GM10266 (cell line): ENCODE results near the gene PLET1.

Experiments used
- DNase-seq: peaks from one replicate; pipeline ENCODE4 v3.0.0; 2012; ENCODE audit errors: extremely low spot score
- TF ChIP-seq, protein P1 (sequence below): IDR thresholded peaks from 2 replicates; pipeline ENCODE4 v1.5.1; 2012; ENCODE audit warnings: mild to moderate bottlenecking, low read depth; ENCODE audit not compliant: control insufficient read depth, insufficient read depth; ENCODE audit errors: missing control alignments

The PLET1 gene

DNA sequence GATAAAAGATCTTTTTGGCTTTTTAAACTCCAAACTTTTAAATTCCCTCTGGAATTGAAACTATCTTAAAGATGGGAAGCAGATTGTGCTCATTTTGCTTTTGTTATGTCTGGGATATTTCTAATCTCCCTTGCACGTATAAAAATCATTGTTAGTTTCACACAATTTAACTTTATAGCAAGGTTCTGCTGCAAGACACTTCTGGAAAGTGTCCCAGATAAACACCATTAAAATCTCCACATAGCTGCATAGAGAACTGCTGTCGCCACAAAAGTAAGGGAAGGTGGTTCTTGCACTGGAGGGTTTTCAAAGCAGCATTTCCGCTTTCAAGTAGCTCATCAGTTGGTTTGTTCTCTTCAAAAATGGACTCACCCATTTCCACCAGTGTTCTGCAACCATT lies 22.6 kb downstream of the PLET1 start:
- TF ChIP-seq, protein P1, sequence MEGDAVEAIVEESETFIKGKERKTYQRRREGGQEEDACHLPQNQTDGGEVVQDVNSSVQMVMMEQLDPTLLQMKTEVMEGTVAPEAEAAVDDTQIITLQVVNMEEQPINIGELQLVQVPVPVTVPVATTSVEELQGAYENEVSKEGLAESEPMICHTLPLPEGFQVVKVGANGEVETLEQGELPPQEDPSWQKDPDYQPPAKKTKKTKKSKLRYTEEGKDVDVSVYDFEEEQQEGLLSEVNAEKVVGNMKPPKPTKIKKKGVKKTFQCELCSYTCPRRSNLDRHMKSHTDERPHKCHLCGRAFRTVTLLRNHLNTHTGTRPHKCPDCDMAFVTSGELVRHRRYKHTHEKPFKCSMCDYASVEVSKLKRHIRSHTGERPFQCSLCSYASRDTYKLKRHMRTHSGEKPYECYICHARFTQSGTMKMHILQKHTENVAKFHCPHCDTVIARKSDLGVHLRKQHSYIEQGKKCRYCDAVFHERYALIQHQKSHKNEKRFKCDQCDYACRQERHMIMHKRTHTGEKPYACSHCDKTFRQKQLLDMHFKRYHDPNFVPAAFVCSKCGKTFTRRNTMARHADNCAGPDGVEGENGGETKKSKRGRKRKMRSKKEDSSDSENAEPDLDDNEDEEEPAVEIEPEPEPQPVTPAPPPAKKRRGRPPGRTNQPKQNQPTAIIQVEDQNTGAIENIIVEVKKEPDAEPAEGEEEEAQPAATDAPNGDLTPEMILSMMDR, result no peak
- DNase-seq, result no peak

DNA sequence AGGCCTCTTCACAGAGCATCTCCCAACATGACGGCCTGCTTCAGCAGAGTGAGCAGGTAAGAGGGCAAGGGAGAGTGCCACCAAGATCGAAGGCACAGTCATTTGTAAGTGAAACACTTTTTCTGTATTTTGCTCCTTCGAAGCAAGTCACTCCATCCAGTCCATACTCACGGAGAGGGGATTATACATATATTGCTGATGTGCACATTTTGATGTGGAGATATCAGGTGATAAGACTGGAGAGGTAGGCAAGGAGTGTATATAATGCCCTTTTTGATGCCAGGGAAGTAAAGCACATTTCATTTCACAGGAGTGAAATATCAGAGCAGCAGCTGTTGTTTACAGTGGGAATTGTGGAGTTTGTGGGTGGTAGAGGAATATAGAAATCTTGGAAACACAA lies 23.2 kb downstream of the PLET1 start:
- DNase-seq, result no peak
- TF ChIP-seq, protein P1, result no peak

DNA sequence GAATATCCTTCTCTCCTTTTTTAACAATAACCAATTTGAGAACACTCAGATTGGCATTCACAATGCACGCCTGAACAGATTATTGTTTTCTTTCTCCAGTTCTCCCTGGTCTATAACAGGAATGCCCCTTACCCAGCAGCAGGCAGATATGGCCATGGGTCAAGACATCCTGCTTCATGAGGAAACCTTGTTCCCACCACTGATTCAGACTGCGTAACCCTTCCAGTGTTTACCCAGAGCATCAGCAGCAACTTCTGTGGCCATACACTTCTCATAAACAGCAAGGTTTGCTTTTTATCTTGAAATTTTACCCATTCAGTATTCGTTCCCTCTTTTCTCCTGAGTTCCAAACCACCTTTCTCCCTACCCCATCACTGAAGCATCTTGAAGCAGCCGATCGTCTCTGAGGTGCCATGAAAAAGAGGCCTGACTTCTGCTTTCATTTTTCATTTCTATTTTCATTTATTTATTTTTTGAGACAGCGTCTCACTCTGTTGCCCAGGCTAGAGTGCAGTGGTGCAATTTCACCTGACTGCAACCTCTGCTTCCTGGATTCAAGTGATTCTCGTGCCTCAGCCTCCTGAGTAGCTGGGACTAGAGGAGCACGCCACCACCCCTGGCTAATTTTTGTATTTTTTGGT lies 24.8 kb downstream of the PLET1 start:
- DNase-seq, result no peak
- TF ChIP-seq, protein P1, result no peak

GRCh38 chr11:112231952-112232351 lies 28.7 kb downstream of the PLET1 start:
- DNase-seq, result no peak

GRCh38 chr11:112229746-112230433 lies 30.8 kb downstream of the PLET1 start:
- TF ChIP-seq, protein P1, result no peak
- DNase-seq, result no peak

More at GRCh38 chr11:112231952-112232351, 28.7 kb downstream of the PLET1 start:
- TF ChIP-seq, protein P1, result no peak

GRCh38 chr11:112229159-112229558 lies 31.5 kb downstream of the PLET1 start:
- no peak for DNase-seq
- TF ChIP-seq, protein P1, result no peak

DNA sequence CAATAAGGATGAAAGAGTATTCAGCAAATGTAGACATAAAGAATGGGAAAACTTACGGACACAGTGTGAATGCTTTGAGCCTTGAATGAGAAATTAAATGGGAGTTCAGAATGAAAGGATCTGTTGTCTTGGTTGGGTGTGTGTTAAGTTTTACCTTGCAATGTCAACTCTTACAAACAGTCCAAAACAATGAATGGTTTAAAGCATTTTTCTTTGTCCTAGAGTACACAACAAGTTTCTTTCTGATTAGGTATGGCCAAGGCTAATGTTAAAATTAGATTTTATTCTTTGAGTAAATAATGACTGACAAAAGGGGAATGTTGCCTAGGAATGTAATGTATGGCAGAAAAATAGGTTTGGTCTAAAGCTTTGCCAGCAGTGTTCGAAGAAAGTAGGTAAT lies 32.0 kb downstream of the PLET1 start:
- no peak for DNase-seq
- TF ChIP-seq, protein P1, result no peak
